A204.1 (cell line): ENCODE data around the gene MAN2A1.

Experiments
- FAIRE-seq: peaks from 2 replicates; lab custom pipeline; 2012; peaks lifted over from hg19 to GRCh38; lab: Jason Lieb, UNC

The MAN2A1 gene

GRCh38 chr5:109706095-109706494 lies 16.4 kb downstream of the MAN2A1 start:
- no peak for FAIRE-seq

- no peak for FAIRE-seq
These were observed 17.8 kb downstream of the MAN2A1 start for GRCh38 chr5:109707531-109707930.

GRCh38 chr5:109708813-109709212 lies 19.1 kb downstream of the MAN2A1 start:
- no peak for FAIRE-seq

GRCh38 chr5:109709225-109709624 lies 19.5 kb downstream of the MAN2A1 start:
- FAIRE-seq, result no peak

GRCh38 chr5:109711673-109712072 lies 21.9 kb downstream of the MAN2A1 start:
- no peak for FAIRE-seq

GRCh38 chr5:109713453-109713852 lies 23.7 kb downstream of the MAN2A1 start:
- FAIRE-seq, result no peak

- no peak for FAIRE-seq
These were observed 24.9 kb downstream of the MAN2A1 start for GRCh38 chr5:109714592-109714991.

GRCh38 chr5:109718216-109718615 lies 28.5 kb downstream of the MAN2A1 start:
- FAIRE-seq, result no peak

- FAIRE-seq, result no peak
These were observed 28.9 kb downstream of the MAN2A1 start for GRCh38 chr5:109718632-109719031.

- no peak for FAIRE-seq
These were observed 30.3 kb downstream of the MAN2A1 start for GRCh38 chr5:109719978-109720377.

GRCh38 chr5:109721741-109722140 lies 32.0 kb downstream of the MAN2A1 start:
- no peak for FAIRE-seq

- no peak for FAIRE-seq
These were observed 33.9 kb downstream of the MAN2A1 start for GRCh38 chr5:109723606-109724005.

- no peak for FAIRE-seq
These were observed 35.4 kb downstream of the MAN2A1 start for GRCh38 chr5:109725135-109725534.

GRCh38 chr5:109739741-109740728 lies 50.3 kb downstream of the MAN2A1 start:
- no peak for FAIRE-seq

- FAIRE-seq, result no peak
These were observed 51.2 kb downstream of the MAN2A1 start for GRCh38 chr5:109740966-109741365.

- FAIRE-seq, result no peak
These were observed 51.7 kb downstream of the MAN2A1 start for GRCh38 chr5:109741390-109741789.

GRCh38 chr5:109743041-109743531 lies 53.4 kb downstream of the MAN2A1 start:
- FAIRE-seq, result no peak

- FAIRE-seq, result no peak
These were observed 54.1 kb downstream of the MAN2A1 start for GRCh38 chr5:109743770-109744212.

GRCh38 chr5:109744261-109744660 lies 54.5 kb downstream of the MAN2A1 start:
- no peak for FAIRE-seq

- no peak for FAIRE-seq
These were observed 58.8 kb downstream of the MAN2A1 start for GRCh38 chr5:109748546-109748945.

GRCh38 chr5:109750463-109750862 lies 60.7 kb downstream of the MAN2A1 start:
- FAIRE-seq, result no peak

GRCh38 chr5:109753279-109753678 lies 63.6 kb downstream of the MAN2A1 start:
- no peak for FAIRE-seq

- FAIRE-seq, result no peak
These were observed 64.6 kb downstream of the MAN2A1 start for GRCh38 chr5:109754319-109754718.

GRCh38 chr5:109755761-109756160 lies 66.0 kb downstream of the MAN2A1 start:
- FAIRE-seq, result no peak
